Activated CD8-positive, alpha-beta memory T cell treated with anti-CD3 and anti-CD28 coated beads for 48 hours (primary cell): ENCODE data around the gene ADRM1.

ENCODE experiments used
- DNase-seq, 3 experiments: peaks; one replicate each; pipeline ENCODE4 v3.0.0-alpha.2; 2020; ENCODE audit warnings: low read depth in 2 of 3, low spot score in 2 of 3

Gene ADRM1

GRCh38 chr20:62354031-62354808 lies 51.4 kb downstream of the ADRM1 start:
- no peak for DNase-seq

GRCh38 chr20:62354811-62355341 lies 52.1 kb downstream of the ADRM1 start:
- DNase-seq = no peak

GRCh38 chr20:62355516-62355877 lies 52.7 kb downstream of the ADRM1 start:
- DNase-seq = no peak

GRCh38 chr20:62355878-62356588 lies 53.2 kb downstream of the ADRM1 start:
- DNase-seq = no peak

GRCh38 chr20:62356589-62357186 lies 53.9 kb downstream of the ADRM1 start:
- no peak for DNase-seq

GRCh38 chr20:62357187-62357667 lies 54.4 kb downstream of the ADRM1 start:
- DNase-seq = no peak

- no peak for DNase-seq
Measured at GRCh38 chr20:62357681-62358080, 54.9 kb downstream of the ADRM1 start.
